NCI-H1930 (cell line): Measurements from ENCODE around the gene SLCO2B1.

ENCODE experiments used
- DNase-seq, 2 experiments: peaks; one replicate each; lab custom pipeline; 2025; lab: John Stamatoyannopoulos, UW

SLCO2B1 gene

GRCh38 chr11:75161506-75162095 is 10.7 kb downstream of the SLCO2B1 start:
- no peak for DNase-seq

GRCh38 chr11:75162954-75163353 is 12.0 kb downstream of the SLCO2B1 start:
- DNase-seq: no peak

GRCh38 chr11:75163921-75164849 is 13.3 kb downstream of the SLCO2B1 start:
- DNase-seq: no peak

DNA sequence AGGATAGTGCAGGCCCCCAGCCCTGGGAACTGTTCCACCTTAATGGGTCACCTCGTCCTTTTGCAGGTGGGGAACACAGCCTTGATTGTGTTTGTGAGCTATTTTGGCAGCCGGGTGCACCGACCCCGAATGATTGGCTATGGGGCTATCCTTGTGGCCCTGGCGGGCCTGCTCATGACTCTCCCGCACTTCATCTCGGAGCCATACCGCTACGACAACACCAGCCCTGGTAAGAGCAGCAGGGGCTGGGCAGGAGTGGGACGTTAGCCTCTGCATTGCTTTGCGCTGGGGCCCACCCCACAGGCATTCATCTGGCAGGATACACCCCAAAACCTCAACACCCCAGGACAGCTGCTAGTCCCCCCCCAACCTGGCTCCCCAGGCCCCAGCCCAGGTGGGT is 14.8 kb downstream of the SLCO2B1 start:
- DNase-seq: no peak

- DNase-seq: no peak
These were observed 15.9 kb downstream of the SLCO2B1 start for GRCh38 chr11:75166791-75167190.

DNA sequence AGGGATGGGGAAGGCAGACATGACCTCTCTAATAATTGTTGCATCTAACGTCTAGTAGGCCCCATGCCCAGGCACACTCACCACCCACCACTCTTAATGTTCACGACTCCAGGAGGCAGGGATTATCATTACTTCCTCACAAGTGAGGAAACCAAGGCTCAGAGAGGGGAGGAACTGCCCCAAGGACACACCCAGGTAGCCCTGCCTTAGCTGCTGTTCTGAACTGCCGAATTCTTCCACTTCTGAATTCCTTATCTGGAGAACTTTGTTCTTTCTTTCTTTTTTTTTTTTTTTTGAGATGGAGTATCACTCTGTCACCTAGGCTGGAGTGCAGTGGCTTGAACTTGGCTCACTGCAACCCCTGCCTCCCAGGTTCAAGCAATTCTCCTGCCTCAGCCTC is 16.7 kb downstream of the SLCO2B1 start:
- DNase-seq: no peak

GRCh38 chr11:75169101-75169885 is 18.4 kb downstream of the SLCO2B1 start:
- no peak for DNase-seq

DNA sequence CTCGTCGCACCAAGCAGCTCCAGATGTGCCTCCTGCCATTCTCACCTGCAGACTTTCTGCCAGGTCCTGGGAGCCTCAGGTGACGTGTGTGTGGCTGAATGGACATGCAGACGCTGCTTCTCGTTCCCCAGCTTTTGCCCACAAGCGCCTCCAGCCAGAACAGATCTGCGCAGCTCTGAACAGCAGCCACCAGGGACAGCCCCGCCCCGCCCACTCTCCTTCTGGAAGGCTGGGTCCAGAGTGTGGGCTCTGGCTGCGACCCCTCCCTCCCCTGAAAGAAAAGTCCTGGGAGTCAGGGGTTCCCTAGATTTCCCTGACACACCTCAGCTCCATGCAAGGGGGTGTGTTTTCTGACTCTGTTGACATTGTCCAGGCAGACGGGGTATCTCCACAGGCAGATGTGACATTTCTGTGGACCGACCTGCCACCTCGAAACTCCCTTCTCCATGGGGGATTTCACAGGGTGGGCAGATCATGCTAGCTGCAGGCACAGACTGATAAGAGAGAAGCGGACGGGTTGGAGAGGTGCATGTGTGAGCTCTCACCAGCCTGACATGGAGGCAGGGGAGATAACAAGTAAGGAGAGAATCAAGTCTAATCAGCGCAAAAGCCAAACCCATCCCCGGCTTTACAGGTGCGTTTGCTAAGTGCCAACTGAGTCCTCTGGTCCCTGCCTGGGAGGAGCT is 19.8 kb downstream of the SLCO2B1 start:
- DNase-seq: no peak

- DNase-seq: no peak
These were observed 22.4 kb downstream of the SLCO2B1 start for GRCh38 chr11:75173336-75173735.

DNA sequence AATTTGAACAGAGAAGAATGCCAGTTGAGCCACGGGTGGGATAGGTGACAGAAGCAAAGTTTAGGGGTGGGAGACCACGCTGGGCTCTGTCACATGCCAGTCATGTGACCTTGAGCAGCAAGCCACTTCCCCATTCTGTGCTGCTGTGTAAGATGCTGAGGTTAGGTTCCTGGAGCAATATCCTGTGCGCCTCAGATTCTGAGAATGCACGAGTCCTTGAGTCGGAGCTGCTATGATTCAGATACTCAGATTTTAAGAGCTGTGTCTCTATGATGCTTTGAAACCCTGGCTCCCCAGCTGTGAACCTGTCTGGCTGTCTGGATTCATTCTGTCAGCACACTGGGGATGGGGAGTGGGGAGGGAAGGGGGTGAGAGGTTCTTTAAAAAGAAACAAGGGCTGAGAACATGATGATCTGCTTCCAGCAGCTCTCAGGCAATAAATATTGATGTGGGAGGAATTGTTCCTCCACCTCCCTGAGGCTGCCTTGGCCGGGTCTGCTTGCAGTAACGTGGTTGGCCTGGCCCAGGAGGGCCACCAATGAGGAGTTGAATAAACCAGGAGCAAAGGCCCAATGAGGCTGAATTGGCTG is 24.0 kb downstream of the SLCO2B1 start:
- no peak for DNase-seq

DNA sequence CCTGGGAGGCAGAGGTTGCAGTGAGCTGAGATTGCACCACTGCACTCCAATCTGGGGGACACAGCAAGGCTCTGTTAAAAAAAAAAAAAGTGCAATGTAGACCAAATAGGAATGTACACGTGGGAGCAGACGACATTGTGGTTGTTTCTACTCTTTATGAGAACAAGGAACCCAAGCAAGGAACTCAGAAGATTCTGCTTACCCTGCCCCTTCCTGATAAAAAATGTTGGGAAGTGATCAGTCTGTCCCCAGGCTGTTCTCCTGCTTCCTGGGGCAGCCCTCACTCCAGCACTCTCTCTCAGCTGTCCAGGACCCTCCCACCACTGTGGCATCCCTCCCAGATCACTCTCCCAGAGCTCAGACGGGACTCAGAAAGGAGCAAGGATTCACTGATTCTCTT is 31.8 kb downstream of the SLCO2B1 start:
- no peak for DNase-seq

- no peak for DNase-seq
These were observed 33.1 kb downstream of the SLCO2B1 start for GRCh38 chr11:75184051-75184450.

DNA sequence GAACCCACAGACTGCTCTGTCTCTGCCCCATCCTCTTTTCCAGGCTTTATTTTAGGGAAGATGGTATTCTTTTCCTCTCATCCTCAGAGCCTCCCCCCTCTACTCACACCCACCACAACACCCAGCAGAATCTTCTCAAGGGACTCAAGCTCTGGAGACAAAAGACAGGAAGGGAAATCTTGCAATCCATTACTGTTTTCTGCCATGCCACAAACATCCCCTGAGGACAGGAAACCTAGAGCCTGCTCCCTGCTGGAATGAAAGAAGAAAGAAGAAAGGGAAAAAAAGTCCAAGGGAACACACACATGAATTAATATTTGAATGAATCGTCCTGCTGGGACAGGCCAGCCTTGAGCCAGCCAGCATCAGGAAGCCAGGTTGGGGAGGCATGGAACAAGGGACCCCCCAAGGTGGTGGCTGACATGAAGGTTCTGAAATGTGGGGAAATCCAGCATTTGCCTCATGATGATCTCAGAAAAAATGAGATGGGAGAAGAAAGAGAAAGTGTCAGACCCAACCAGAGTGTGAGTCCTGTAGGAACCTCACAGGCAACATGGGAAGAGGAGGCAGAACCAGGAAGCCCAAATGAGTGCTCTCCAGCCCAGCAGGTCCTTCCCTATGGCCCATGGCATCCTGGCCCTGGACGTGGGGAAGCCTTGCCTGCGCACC is 34.0 kb downstream of the SLCO2B1 start:
- DNase-seq: no peak

DNA sequence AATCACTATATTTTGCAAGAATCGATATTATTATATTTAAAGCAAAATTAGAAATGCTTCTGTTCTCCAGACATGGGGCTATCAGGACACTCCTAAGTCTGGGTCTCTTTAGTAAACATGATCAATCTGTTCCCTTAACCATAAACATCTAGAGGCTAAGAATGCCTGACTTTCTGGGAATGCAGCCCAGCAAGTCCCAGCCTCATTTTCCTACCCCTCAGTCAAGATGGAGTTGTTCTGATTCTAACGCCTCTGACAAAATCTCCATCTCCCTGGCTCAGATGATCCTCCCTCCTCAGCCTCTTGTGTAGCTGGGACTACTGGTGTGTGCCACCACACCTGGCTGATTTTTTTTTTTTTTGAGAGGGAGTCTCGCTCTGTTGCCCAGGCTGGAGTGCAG is 35.0 kb downstream of the SLCO2B1 start:
- no peak for DNase-seq

GRCh38 chr11:75186999-75187398 is 36.1 kb downstream of the SLCO2B1 start:
- DNase-seq: no peak

- no peak for DNase-seq
These were observed 37.8 kb downstream of the SLCO2B1 start for GRCh38 chr11:75188671-75189070.

- DNase-seq: no peak
These were observed 38.2 kb downstream of the SLCO2B1 start for GRCh38 chr11:75189108-75189507.

DNA sequence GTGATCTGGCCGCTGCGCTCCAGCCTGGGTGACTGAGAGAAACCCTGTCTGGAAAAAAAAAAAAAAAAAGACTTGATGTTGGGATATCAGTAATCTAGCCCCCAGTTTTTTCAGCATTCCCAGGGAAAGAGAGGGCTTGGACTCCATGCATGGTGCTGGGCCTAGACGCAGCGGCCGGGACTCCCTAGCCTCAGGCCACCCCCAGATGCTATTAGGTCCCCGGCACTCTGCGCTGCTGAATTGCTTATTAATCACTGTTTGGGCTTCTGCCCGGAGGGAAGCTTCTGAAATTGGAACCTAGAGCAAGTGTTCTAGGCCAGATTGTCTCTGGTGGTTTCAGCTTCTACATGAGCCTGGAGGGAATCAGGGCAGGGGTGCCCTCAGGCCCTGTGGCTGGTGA is 39.0 kb downstream of the SLCO2B1 start:
- DNase-seq: no peak

- DNase-seq: no peak
These were observed 39.9 kb downstream of the SLCO2B1 start for GRCh38 chr11:75190652-75191329.

DNA sequence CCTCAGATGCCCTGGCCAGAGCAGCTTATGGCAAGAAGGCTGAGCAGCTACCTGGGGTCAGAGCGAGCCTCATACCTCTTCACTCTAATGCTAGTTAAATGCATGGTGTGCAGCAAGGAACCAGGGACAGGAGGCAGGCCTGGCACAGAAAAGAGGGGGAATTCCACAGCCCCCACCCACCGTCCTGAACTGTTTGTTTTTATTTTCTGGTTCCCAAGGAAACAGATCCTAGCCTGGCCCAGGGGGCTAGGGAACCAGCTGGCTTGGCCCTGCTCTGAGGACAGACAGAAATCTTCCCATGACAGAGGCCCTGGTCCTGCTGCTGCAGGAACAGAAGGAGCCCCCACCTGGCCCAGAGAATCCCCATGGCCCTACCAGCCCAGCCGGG is 40.4 kb downstream of the SLCO2B1 start:
- no peak for DNase-seq

DNA sequence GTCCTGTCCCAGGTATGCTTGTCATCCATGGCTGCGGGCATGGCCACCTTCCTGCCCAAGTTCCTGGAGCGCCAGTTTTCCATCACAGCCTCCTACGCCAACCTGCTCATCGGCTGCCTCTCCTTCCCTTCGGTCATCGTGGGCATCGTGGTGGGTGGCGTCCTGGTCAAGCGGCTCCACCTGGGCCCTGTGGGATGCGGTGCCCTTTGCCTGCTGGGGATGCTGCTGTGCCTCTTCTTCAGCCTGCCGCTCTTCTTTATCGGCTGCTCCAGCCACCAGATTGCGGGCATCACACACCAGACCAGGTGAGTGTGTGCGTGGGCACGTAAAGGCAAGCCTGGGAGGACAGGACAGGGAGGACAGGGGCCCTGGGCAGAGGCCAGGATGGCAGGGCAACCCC is 42.4 kb downstream of the SLCO2B1 start:
- DNase-seq: no peak
